DMS114 treated with DMSO at 0.1 percent for 48 hours (cell line): ENCODE data around the gene MIF.
"Not testable (repeated sequence)": the region's sequence is repeated elsewhere in the genome, so short reads cannot be mapped to it uniquely, and the experiment has no call there.

Source experiments
- DNase-seq: peaks from one replicate; lab custom pipeline; 2025; ENCODE audit not compliant: unreplicated experiment; lab: John Stamatoyannopoulos, UW

Gene MIF

GRCh38 chr22:23938328-23939016 is 44.3 kb downstream of the MIF start:
- DNase-seq: no peak

- no peak for DNase-seq
Measured at GRCh38 chr22:23939017-23939357, 44.8 kb downstream of the MIF start.

GRCh38 chr22:23940166-23940565 is 46.0 kb downstream of the MIF start:
- DNase-seq: not testable (repeated sequence)
